GM18909 (cell line): ENCODE results near the gene OR7G1.
A peak's percentile ranks its signal among the peaks of the same experiment; 100 is the strongest.

Experiments
- ATAC-seq: cut with Tn5 transposase; IDR thresholded peaks from one replicate; pipeline ENCODE4 v1.9.1; 2021; ENCODE audit warnings: mild to moderate bottlenecking; ENCODE audit not compliant: unreplicated experiment, poor library complexity

Gene OR7G1, protein sequence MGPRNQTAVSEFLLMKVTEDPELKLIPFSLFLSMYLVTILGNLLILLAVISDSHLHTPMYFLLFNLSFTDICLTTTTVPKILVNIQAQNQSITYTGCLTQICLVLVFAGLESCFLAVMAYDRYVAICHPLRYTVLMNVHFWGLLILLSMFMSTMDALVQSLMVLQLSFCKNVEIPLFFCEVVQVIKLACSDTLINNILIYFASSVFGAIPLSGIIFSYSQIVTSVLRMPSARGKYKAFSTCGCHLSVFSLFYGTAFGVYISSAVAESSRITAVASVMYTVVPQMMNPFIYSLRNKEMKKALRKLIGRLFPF

GRCh38 chr19:9115307-9115813 lies at the start of gene OR7G1:
TSS of gene OR7G1 (minus strand) at chr19:9115763. CDS start at chr19:9115763, 0 bp downstream.
- no peak for ATAC-seq

GRCh38 chr19:9165261-9165660 lies 49.7 kb upstream of the OR7G1 start:
- ATAC-seq, result no peak

DNA sequence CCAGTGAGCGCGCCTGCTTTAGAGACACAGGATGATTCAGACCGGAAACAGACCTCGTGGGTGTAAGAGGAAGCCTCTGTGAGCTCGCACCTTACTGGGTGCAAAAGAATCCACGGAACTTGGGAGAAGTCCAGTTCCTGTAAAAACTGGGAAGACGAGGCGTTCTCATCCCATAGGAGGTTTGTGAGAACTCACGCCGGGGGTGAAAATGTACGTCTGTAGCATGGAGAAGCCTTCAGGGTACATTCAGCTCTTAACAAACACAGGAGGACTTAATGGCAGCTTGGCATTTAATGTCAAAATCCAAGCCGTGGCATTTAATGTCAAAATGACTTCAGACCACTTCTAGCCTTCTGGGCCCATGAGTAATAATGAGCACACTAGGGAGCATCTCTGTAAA lies 45.9 kb upstream of the OR7G1 start:
- ATAC-seq, result no peak

DNA sequence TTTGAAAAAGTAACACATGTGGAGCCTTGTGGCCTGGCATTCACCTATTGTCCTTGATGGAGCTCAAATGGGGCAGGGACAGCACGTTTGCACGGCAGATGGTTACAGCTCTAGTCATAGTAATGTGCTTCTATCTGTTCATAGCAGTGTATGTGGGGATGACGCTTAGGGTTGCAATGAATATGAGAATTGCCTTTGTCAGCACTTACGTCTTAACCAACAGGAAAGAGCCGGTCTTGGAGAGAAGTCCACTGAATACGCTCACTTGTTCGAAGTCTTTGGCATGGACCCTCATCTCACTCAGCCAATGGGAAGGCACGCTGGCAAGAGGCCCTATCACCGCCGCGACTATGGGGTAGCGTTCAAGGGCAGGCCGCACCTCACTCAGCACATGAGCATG lies 44.3 kb upstream of the OR7G1 start:
- ATAC-seq, result no peak

DNA sequence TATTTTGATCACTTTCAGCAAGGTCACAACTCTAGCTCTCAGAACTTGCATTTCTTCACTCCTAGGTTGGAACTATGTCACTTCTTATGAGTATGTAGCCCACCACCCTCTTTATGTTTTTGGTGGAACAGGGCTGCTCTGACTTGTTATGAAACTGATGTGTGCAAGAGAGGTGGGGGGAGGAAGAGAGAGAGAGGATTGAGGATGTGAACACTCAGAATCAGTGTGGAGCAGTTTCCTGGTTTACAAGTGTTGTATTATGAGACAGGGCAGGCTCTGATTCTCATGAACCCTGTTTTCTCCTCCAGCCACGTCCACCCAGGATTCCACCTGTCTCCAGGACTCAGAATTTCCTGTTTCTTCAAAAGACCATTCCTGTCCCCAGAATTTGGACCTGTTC lies 40.7 kb upstream of the OR7G1 start:
- no peak for ATAC-seq

DNA sequence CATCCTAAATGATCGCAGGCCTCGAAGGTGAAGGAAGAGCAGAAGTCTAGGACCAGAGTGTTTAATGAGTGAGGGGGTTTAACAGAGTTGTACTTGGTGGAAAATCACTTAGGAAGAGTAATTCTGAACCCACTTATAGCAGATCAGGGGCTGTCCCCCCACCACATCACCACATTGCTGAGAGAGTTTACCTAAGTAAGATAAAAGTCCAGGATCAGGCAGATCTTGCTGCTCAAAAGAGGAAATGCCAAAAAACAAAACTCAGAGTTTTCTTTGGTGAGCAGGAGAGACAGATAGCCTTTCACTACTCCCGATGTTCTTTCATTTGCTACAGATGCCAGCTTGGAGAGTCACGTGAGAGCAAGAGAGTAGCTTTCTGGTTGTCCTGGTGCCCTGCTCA lies 40.0 kb upstream of the OR7G1 start:
- no peak for ATAC-seq

- no peak for ATAC-seq
Measured at GRCh38 chr19:9151367-9151766, 35.8 kb upstream of the OR7G1 start.

DNA sequence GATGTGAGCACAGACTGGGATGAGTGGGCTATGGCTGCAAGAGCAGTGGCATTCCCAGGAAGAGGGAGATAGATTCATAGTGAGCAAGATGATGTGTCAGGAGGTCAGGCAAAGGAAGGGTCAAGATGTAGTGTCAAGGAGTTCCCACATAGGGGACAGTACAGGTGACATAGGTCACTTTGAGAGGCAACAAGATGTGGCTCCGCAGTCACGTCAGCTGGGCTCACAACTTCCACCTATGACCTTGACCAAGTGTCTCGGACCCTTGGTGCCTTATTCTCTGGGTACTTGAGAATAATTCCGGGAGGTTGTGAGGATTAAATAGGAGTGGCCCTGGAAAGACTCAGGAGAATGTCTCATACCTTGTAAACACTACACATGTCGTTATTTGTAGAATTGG lies 35.1 kb upstream of the OR7G1 start:
- ATAC-seq, result no peak

DNA sequence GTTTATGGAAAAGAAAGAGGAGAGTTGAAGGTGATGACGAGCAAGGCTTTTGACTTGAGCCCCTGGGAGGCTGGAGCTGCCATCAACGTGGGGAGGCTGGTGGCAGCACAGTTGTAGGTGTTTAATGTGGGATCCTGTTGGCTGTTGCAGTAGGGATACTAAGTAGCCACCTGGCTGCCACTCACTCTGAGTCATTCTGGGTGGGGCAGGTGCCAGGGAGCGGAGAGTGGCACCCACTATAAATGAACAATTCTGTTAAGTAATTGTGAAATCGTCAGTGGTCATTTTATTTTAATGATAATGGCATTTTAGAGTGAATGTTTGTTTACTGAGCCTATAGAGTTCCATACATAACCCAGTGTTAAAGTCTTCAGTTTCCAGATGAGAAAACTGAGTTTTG lies 34.4 kb upstream of the OR7G1 start:
- no peak for ATAC-seq

GRCh38 chr19:9148697-9149096 lies 33.1 kb upstream of the OR7G1 start:
- no peak for ATAC-seq

GRCh38 chr19:9146882-9147281 lies 31.3 kb upstream of the OR7G1 start:
- no peak for ATAC-seq

DNA sequence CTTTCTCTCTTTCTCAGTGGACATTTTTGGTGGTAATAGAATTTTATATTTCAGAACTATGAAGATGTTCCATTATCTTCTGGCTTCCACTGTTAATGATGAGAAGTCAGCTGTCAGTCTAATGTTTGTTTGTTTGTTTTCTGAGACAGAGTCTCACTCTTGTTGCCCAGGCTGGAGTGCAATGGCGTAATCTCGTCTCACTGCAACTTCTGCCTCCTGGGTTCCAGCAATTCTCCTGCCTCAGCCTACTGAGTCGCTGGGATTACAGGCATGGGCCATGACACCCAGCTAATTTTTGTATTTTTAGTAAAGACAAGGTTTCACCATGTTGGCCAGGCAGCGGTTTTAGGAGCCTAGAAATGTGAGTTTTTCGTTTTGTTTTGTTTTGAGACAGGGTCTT lies 29.4 kb upstream of the OR7G1 start:
- no peak for ATAC-seq

GRCh38 chr19:9140159-9140874 lies 24.8 kb upstream of the OR7G1 start, which contains the start of gene ZNF317:
TSS of gene ZNF317 (plus strand) at chr19:9140397. CDS start at chr19:9156017, 15,620 bp downstream.
- ATAC-seq, result peak; percentile 95

DNA sequence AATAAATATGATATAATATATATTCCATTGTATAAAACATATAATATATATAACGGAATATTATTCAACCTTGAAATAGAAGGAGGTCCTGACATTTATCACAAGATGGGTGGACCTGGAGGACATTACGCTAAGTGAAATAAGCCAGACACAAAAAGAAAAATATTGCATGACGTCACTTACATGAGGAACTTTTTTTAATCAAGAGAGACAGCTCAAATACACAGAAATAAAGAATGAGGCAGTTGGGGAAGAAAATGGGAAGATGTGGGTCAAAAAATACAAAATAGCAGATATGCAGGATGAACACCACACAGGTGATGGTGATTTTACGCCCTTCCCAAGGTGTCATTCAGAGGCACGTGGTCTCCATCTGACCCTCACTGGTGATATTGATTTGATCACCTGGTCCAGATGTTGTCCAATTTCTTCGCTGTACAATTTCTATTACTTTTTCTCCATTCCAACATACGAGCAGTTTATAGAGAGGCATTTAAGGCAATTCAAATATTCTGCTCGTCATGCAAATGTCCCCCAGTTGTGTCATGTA lies 24.1 kb upstream of the OR7G1 start:
- ATAC-seq, result peak; percentile 9

DNA sequence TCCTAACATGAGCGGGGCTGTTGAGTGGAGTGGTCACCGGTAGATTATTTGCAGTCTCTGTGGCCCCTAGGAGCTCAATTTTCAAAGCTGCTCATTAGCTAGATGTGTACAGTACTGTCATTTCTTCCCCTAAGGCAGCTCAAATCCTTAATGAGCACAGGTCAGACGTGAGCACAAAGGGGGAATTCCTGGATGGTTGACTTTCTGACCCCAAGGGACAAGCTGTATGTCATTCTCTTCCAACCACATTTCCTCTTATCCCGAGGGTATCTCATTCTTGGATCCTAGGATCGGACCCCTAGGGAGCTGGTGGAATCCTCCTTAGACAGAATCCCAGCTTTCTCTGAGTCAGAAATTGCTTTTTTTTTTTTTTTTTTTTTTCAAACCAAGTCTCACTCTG lies 16.9 kb upstream of the OR7G1 start:
- no peak for ATAC-seq

GRCh38 chr19:9130965-9131364 lies 15.4 kb upstream of the OR7G1 start:
- no peak for ATAC-seq

DNA sequence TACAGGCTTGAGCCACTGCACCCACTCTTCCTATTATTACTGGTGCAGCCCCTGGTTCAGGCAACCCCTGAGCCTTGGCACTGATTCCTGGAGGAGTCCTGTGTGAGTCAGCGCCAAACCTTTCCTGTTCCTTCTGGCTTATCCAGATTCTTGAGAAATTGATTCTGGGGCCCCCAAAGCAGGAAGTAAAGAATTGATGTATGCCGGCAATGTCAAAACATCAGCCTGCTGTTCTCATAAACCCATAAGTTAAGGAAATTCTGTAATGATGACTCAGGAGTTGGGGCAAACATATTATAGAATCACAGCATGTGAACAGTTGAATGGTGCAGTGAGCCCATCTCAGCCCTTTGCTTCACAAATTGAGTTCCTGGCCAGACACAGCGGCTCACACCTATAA lies 12.6 kb upstream of the OR7G1 start:
- ATAC-seq, result no peak

- no peak for ATAC-seq
Measured at GRCh38 chr19:9126900-9127405, 11.4 kb upstream of the OR7G1 start, which contains the start of gene OR7G3. TSS of gene OR7G3 (minus strand) at chr19:9126950. CDS start at chr19:9126950, 0 bp downstream.

DNA sequence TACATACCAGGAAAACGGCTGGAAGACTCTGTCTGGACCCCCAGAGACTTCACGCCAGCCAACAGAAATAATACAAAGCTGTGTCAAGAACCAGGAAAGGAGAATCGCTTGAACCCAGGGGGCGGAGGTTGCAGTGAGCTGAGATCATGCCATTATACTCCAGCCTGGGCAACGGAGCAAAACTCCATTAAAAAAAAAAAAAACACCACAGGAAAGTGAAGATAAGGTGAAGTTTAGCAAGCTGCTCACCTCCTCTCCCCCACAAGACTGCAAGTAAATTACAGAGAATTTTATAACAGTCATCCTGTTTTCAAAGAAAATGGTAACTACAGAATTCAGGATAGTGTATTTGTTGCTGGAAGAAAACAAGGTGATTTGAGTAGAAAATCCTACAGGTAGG lies 984 bp upstream of the OR7G1 start:
- ATAC-seq, result no peak

DNA sequence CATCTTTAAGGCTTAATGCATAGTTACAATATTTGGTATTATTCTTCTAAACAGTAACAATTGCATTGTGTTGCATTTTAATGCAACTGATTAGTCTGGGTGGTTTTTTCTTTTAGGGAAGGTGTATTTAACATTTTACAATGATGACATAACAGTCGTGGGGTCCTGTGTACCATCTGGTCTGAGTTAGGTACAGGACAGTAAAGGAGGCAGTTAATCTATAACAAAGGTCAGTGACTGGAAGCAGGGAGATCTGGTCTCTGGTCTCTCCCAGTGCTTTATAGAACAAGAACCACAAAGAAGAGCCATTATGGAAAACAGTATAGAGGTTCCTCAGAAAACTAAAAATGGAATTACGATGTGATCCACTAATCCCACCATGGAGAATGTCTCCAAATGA lies 5.6 kb downstream of the OR7G1 start:
- ATAC-seq, result no peak

DNA sequence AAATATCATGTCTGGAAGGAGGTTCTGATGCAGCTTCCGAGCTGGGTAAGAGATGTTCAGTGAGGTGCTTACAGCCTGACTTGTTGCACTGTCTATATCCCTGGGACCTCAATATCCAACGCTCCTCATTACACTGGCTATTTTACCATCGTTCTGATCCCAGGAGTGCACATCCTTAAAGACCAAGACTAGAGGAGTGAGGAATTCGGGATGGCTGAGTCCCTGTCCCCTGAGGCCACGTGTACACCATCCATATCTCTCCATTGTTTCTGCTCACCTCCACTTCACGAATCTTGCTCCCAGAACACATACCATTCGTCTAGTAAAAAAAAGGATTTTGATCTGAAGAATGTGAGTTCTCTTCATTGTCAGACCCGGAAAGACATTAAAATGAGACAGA lies 8.2 kb downstream of the OR7G1 start, which contains the start of gene OR7G2:
TSS of gene OR7G2 (minus strand) at position 101 of the 400 bp plus-strand sequence. CDS start 4,232 bp downstream, outside the sequence.
- no peak for ATAC-seq
